IMR-90 (cell line): ENCODE data around the gene RYR2. TPM values are rescaled to one million over a fixed set of nuclear protein-coding genes. Genes with fewer than 3 reads are reported as not detected.

Experiments used
- ATAC-seq: fragments of 200-7000 bp; cut with Tn5 transposase; 2 replicates; pipeline ENCODE4 v1.9.1; 2020; ENCODE audit warnings: low read depth, mild to moderate bottlenecking, moderate library complexity
- BruUV-seq: library from RNA; stranded (reverse); fragments of 400-500 nt; replicated peaks from 2 replicates; lab custom pipeline; 2021; lab: Mats Ljungman, UMichigan
- CTCF ChIA-PET: fragments of 300-600 bp; formaldehyde crosslinking; extraction: SDS; loops from one replicate; lab custom pipeline; 2021; ENCODE audit warnings: antibody characterized with exemption; lab: Yijun Ruan, JAX
- POLR2A ChIA-PET: fragments of 300-600 bp; sonication (Branson Sonifier 250); formaldehyde crosslinking; loops from one replicate; lab custom pipeline; 2022; ENCODE audit warnings: antibody characterized with exemption; ENCODE audit not compliant: unreplicated experiment; lab: Charles Lee
- DNase-seq: peaks from one replicate; pipeline ENCODE4 v3.0.0; 2013
- H2AFZ ChIP-seq: replicated peaks from 2 replicates; pipeline ENCODE3; 2013; ENCODE audit warnings: low read length, mild to moderate bottlenecking; ENCODE audit not compliant: poor library complexity
- H2AK5ac ChIP-seq: 2 replicates; pipeline ENCODE4 v1.6.1; 2013; ENCODE audit warnings: low read depth, low read length, inconsistent platforms
- H2AK9ac ChIP-seq: replicated peaks from 2 replicates; pipeline ENCODE3; 2013; ENCODE audit warnings: mild to moderate bottlenecking, low read depth, low read length, moderate library complexity; ENCODE audit not compliant: poor library complexity
- H2BK120ac ChIP-seq: 2 replicates; pipeline ENCODE4 v1.6.1; 2013; ENCODE audit warnings: low read depth, low read length, inconsistent platforms
- H2BK15ac ChIP-seq: 3 replicates; pipeline ENCODE4 v1.6.1; 2013; ENCODE audit warnings: low read depth, low read length, inconsistent platforms
- H2BK20ac ChIP-seq: 2 replicates; pipeline ENCODE4 v1.6.1; 2013; ENCODE audit warnings: low read depth, mild to moderate bottlenecking, inconsistent platforms, low read length, moderate library complexity
- H2BK5ac ChIP-seq: 2 replicates; pipeline ENCODE4 v1.6.1; 2013; ENCODE audit warnings: mild to moderate bottlenecking, low read depth, low read length, inconsistent platforms; ENCODE audit not compliant: poor library complexity, severe bottlenecking
- H3K14ac ChIP-seq: replicated peaks from 2 replicates; pipeline ENCODE4 v1.6.1; 2013; ENCODE audit warnings: low read depth, low read length, inconsistent platforms
- H3K18ac ChIP-seq: 2 replicates; pipeline ENCODE4 v1.6.1; 2013; ENCODE audit warnings: low read depth, low read length, control low read depth
- H3K23ac ChIP-seq: 2 replicates; pipeline ENCODE4 v1.6.1; 2013; ENCODE audit warnings: low read depth, low read length, inconsistent platforms
- H3K27ac ChIP-seq: 2 replicates; pipeline ENCODE4 v1.5.1; 2013; ENCODE audit warnings: mild to moderate bottlenecking, control low read depth, low read length; ENCODE audit not compliant: insufficient read depth
- H3K27me3 ChIP-seq: 2 replicates; pipeline ENCODE4 v1.6.1; 2013; ENCODE audit warnings: low read length; ENCODE audit not compliant: control insufficient read depth, insufficient read depth
- H3K36me3 ChIP-seq: 2 replicates; pipeline ENCODE4 v1.6.1; 2013; ENCODE audit warnings: low read length, mixed read lengths; ENCODE audit not compliant: control insufficient read depth, insufficient read depth
- H3K4ac ChIP-seq: 2 replicates; pipeline ENCODE4 v1.6.1; 2013; ENCODE audit warnings: low read depth, low read length, inconsistent platforms
- H3K4me1 ChIP-seq: 2 replicates; pipeline ENCODE4 v1.6.1; 2013; ENCODE audit warnings: low read length, mixed read lengths; ENCODE audit not compliant: control insufficient read depth, insufficient read depth
- H3K4me2 ChIP-seq: 2 replicates; pipeline ENCODE4 v1.6.1; 2013; ENCODE audit warnings: low read depth, mild to moderate bottlenecking, control low read depth, low read length, moderate library complexity
- H3K4me3 ChIP-seq: 2 replicates; pipeline ENCODE4 v1.5.1; 2013; ENCODE audit warnings: low read depth, mild to moderate bottlenecking, control low read depth, low read length, moderate library complexity; ENCODE audit not compliant: insufficient read depth
- H3K56ac ChIP-seq: 2 replicates; pipeline ENCODE4 v1.6.1; 2013; ENCODE audit warnings: low read length, inconsistent platforms; ENCODE audit not compliant: insufficient read depth; ENCODE audit errors: extremely low read depth
- H3K79me1 ChIP-seq, 2 experiments: 2 replicates each; pipeline ENCODE4 v1.6.1; 2013; ENCODE audit warnings: low read length in 2 of 2, inconsistent platforms in 1 of 2, low read depth in 1 of 2
- H3K9ac ChIP-seq: 2 replicates; pipeline ENCODE4 v1.6.1; 2013; ENCODE audit warnings: low read depth, low read length, control low read depth
- H3K9me1 ChIP-seq: 2 replicates; pipeline ENCODE4 v1.6.1; 2013; ENCODE audit warnings: low read length, inconsistent platforms; ENCODE audit not compliant: insufficient read depth
- H3K9me3 ChIP-seq: 2 replicates; pipeline ENCODE4 v1.6.1; 2013; ENCODE audit warnings: low read length; ENCODE audit not compliant: control insufficient read depth, insufficient read depth
- H4K20me1 ChIP-seq: 2 replicates; pipeline ENCODE4 v1.6.1; 2013; ENCODE audit warnings: low read length, inconsistent platforms; ENCODE audit not compliant: insufficient read depth
- H4K5ac ChIP-seq: 2 replicates; pipeline ENCODE4 v1.6.1; 2013; ENCODE audit warnings: mild to moderate bottlenecking, low read depth, low read length, control low read depth
- H4K8ac ChIP-seq, 2 experiments: 2 replicates each; pipeline ENCODE4 v1.6.1; 2013; ENCODE audit warnings: low read depth in 2 of 2, low read length in 2 of 2, control low read depth in 1 of 2, inconsistent platforms in 1 of 2
- H4K91ac ChIP-seq: 2 replicates; pipeline ENCODE4 v1.6.1; 2013; ENCODE audit warnings: low read depth, low read length, inconsistent platforms; ENCODE audit not compliant: insufficient read depth
- BHLHE40 ChIP-seq: fragments of 150-350 bp; IDR thresholded peaks from 2 replicates; pipeline ENCODE4 v1.6.1; 2016; ENCODE audit warnings: mild to moderate bottlenecking, low read depth, low read length
- CTCF ChIP-seq: conservative IDR thresholded peaks from 2 replicates; pipeline ENCODE4 v1.5.1; 2012; ENCODE audit warnings: mild to moderate bottlenecking, low read depth, low read length, improper control_type of control experiment
- MAFK ChIP-seq: IDR thresholded peaks from 2 replicates; pipeline ENCODE4 v1.6.1; 2012; ENCODE audit warnings: low read depth, low read length, improper control_type of control experiment
- MAZ ChIP-seq: IDR thresholded peaks from 2 replicates; pipeline ENCODE4 v1.6.1; 2012; ENCODE audit warnings: low read depth, mild to moderate bottlenecking, low read length, improper control_type of control experiment, moderate library complexity, borderline replicate concordance
- MXI1 ChIP-seq: IDR thresholded peaks from 2 replicates; pipeline ENCODE4 v1.6.1; 2012; ENCODE audit warnings: low read depth, mild to moderate bottlenecking, low read length, moderate library complexity, borderline replicate concordance
- NFE2L2 ChIP-seq: fragments of 150-350 bp; IDR thresholded peaks from 2 replicates; pipeline ENCODE4 v1.6.1; 2016; ENCODE audit warnings: low read depth, mild to moderate bottlenecking, low read length
- POLR2A ChIP-seq: IDR thresholded peaks from 2 replicates; pipeline ENCODE4 v1.6.1; 2012; ENCODE audit warnings: mild to moderate bottlenecking, low read depth, low read length
- RAD21 ChIP-seq: IDR thresholded peaks from 2 replicates; pipeline ENCODE4 v1.6.1; 2012; ENCODE audit warnings: low read length, improper control_type of control experiment
- RCOR1 ChIP-seq: IDR thresholded peaks from 2 replicates; pipeline ENCODE4 v1.6.1; 2012; ENCODE audit warnings: mild to moderate bottlenecking, low read length, improper control_type of control experiment; ENCODE audit not compliant: insufficient replicate concordance
- RFX5 ChIP-seq: IDR thresholded peaks from 2 replicates; pipeline ENCODE4 v1.8.0; 2012; ENCODE audit warnings: low read depth, mild to moderate bottlenecking, low read length, moderate library complexity
- SMC3 ChIP-seq: fragments of 150-350 bp; IDR thresholded peaks from 2 replicates; pipeline ENCODE4 v1.6.1; 2016; ENCODE audit warnings: low read depth, mild to moderate bottlenecking, antibody characterized with exemption, low read length, moderate library complexity
- WGBS, 2 experiments: methylation state at CpG; one replicate each; pipeline versions ENCODE4 v1.1.5 to v1.1.7; 2013; ENCODE audit warnings: missing lambda C conversion rate in 2 of 2; ENCODE audit not compliant: insufficient read length in 1 of 2; ENCODE audit errors: extremely low coverage in 2 of 2; 5-methylcytosine and 5-hydroxymethylcytosine counted together
- dilution Hi-C: fragments of 300-500 bp; cut with HindIII; formaldehyde crosslinking; loops from one replicate; pipeline ENCODE4 v1.14.3; 2018; ENCODE audit warnings: low sequenced_read_pairs; ENCODE audit not compliant: unreplicated experiment
- in situ Hi-C: fragments of 300-500 bp; cut with MboI; formaldehyde crosslinking; loops from 3 replicates; pipeline ENCODE4 v1.14.3; 2019; ENCODE audit warnings: low sequenced_read_pairs, inconsistent platforms, mixed read lengths
- intact Hi-C: fragments of 100-400 bp; cut with micrococcal nuclease; formaldehyde crosslinking; loops from 2 replicates; pipeline ENCODE4 v1.10.0; 2022
- polyA plus RNA-seq, 3 experiments: library from polyadenylated mRNA; depleted of rRNA; stranded (reverse); fragments of >200 nt; gene quantifications; 2 replicates each; pipeline ENCODE4 v1.2.3, GENCODE V29; 2012; ENCODE audit warnings: low replicate concordance in 1 of 3
- total RNA-seq: library from RNA; depleted of rRNA; stranded (reverse); fragments of >200 nt; gene quantifications from 2 replicates; pipeline ENCODE4 v1.2.3, GENCODE V29; 2012

The RYR2 gene
- total and polyA plus RNA-seq, 2 of the 4 experiments (the other 2 are of a cell fraction), result not detected

- in situ Hi-C loops (loop anchor here (25.0 kb wide), 3 partner anchors 636 to 1286 kb away; partner anchors contain the start of gene HEATR1), intact Hi-C loops (no loop called here), dilution Hi-C loops (no loop called here)
- Histone ChIP-seq H3K23ac (no peak overlapping the region), H3K18ac (no peak overlapping the region), H2BK20ac (no peak overlapping the region), H3K4ac (no peak overlapping the region), H3K4me3 (no peak overlapping the region), H3K27ac (no peak overlapping the region), H3K9me3 (peaks cover 4% of the 10 kb centered on the region), H3K4me1 (no peaks in the 10 kb centered on the region), H3K27me3 (no peaks in the 10 kb centered on the region), H3K14ac (no peak overlapping the region), H4K5ac (no peak overlapping the region), H2BK15ac (no peak overlapping the region), H4K91ac (no peak overlapping the region), H2AK5ac (no peak overlapping the region), H3K79me1 (no peaks in the 10 kb centered on the region), H3K9me1 (no peaks in the 10 kb centered on the region), H3K9ac (no peak overlapping the region), H3K36me3 (no peaks in the 10 kb centered on the region), H3K4me2 (no peak overlapping the region), H2BK5ac (no peak overlapping the region), H4K8ac (no peak overlapping the region), H2AFZ (no peak overlapping the region), H2AK9ac (no peak overlapping the region), H4K20me1 (no peaks in the 10 kb centered on the region), H3K56ac (no peak overlapping the region), H2BK120ac (no peak overlapping the region)
- POLR2A ChIA-PET, result no interaction called here
- no peak for TF ChIP-seq RCOR1
- TF ChIP-seq MAZ, result no peak
- no peak for TF ChIP-seq SMC3
- no peak for TF ChIP-seq NFE2L2
- TF ChIP-seq BHLHE40, result no peak
- no peak for TF ChIP-seq POLR2A
- no peak for TF ChIP-seq RFX5
- no peak for TF ChIP-seq CTCF
- TF ChIP-seq MAFK, result no peak
- TF ChIP-seq MXI1, result no peak
- no peak for TF ChIP-seq RAD21
- ATAC-seq (no peak), DNase-seq (no peak)
- WGBS, 2 experiments, result 48% methylated on average over 4 of the region's 4 CpGs; no CpG with 5 or more reads in 1 of the 2 experiments
- CTCF ChIA-PET, result interaction anchor here (0.5 kb wide), 1 partner anchor 652 kb away, joined by 3 read pairs; no protein-coding TSS in a partner anchor
- BruUV-seq, result no TSS peak
Measured at GRCh38 chr1:237398751-237399150, 356.8 kb downstream of the RYR2 start.
